CD8-positive, alpha-beta memory T cell (primary cell): Measurements from ENCODE around the gene ADAM12. TPM values are rescaled to one million over a fixed set of nuclear protein-coding genes. Genes with fewer than 3 reads are reported as not detected.
A peak's percentile ranks its signal among the peaks of the same experiment; 100 is the strongest.

Source experiments
- CTCF ChIA-PET: fragments of 350-600 bp; sonication (Branson Sonifier 250); formaldehyde crosslinking; loops from one replicate; lab custom pipeline; 2021; ENCODE audit warnings: antibody characterized with exemption; lab: Charles Lee
- POLR2A ChIA-PET: fragments of 350-600 bp; sonication (Branson Sonifier 250); formaldehyde crosslinking; loops from one replicate; lab custom pipeline; 2021; ENCODE audit warnings: antibody characterized with exemption; lab: Charles Lee
- DNase-seq, 5 donors: peaks; one replicate each; pipeline versions ENCODE4 v3.0.0 to v3.0.0-alpha.2; 2020 to 2022; ENCODE audit warnings: mixed read lengths in 1 of 5
- H3K27ac ChIP-seq: one replicate; pipeline ENCODE4 v1.7.0; 2013; ENCODE audit warnings: low read depth, mild to moderate bottlenecking, low read length, moderate library complexity
- H3K27me3 ChIP-seq: 2 replicates; pipeline ENCODE4 v1.7.0; 2013; ENCODE audit warnings: low read length, mild to moderate bottlenecking; ENCODE audit not compliant: insufficient read depth, poor library complexity, severe bottlenecking
- H3K36me3 ChIP-seq: 2 replicates; pipeline ENCODE4 v1.7.0; 2013; ENCODE audit warnings: mild to moderate bottlenecking, low read length, moderate library complexity; ENCODE audit not compliant: insufficient read depth
- H3K4me1 ChIP-seq: 2 replicates; pipeline ENCODE4 v1.7.0; 2013; ENCODE audit warnings: mild to moderate bottlenecking, low read length, moderate library complexity; ENCODE audit not compliant: insufficient read depth
- H3K4me3 ChIP-seq: 2 replicates; pipeline ENCODE4 v1.7.0; 2013; ENCODE audit warnings: mild to moderate bottlenecking, low read length
- H3K9me3 ChIP-seq: 2 replicates; pipeline ENCODE4 v1.7.0; 2013; ENCODE audit warnings: mild to moderate bottlenecking, low read length
- H3K27ac Mint-ChIP-seq, 8 donors: one replicate each; pipeline ENCODE4 v1.8.0; 2020 to 2021; ENCODE audit warnings: mixed read lengths in 8 of 8, mild to moderate bottlenecking in 6 of 8, inconsistent platforms in 3 of 8, moderate library complexity in 3 of 8
- H3K27me3 Mint-ChIP-seq, 2 donors: one replicate each; pipeline ENCODE4 v1.8.0; 2020 to 2021; ENCODE audit warnings: mixed read lengths in 2 of 2, mild to moderate bottlenecking in 1 of 2, moderate library complexity in 1 of 2
- H3K36me3 Mint-ChIP-seq, 3 donors: one replicate each; pipeline ENCODE4 v1.8.0; 2020 to 2021; ENCODE audit warnings: mixed read lengths in 3 of 3, inconsistent platforms in 1 of 3, mild to moderate bottlenecking in 1 of 3
- H3K4me1 Mint-ChIP-seq, 3 donors: one replicate each; pipeline ENCODE4 v1.8.0; 2020 to 2021; ENCODE audit warnings: mixed read lengths in 3 of 3, inconsistent platforms in 1 of 3, mild to moderate bottlenecking in 1 of 3
- H3K4me3 Mint-ChIP-seq, 7 donors: one replicate each; pipeline ENCODE4 v1.8.0; 2020 to 2021; ENCODE audit warnings: mixed read lengths in 7 of 7, mild to moderate bottlenecking in 6 of 7, moderate library complexity in 4 of 7, inconsistent platforms in 2 of 7
- H3K9me3 Mint-ChIP-seq, 5 donors: one replicate each; pipeline ENCODE4 v1.8.0; 2020 to 2022; ENCODE audit warnings: mixed read lengths in 5 of 5, mild to moderate bottlenecking in 3 of 5, moderate library complexity in 2 of 5, inconsistent platforms in 1 of 5
- polyA plus RNA-seq: library from polyadenylated mRNA; unstranded; fragments of 300-500 nt; fragmentation: Illumina TruSeq; gene quantifications from one replicate; pipeline ENCODE4 v1.2.3, GENCODE V29; 2021
- total RNA-seq, 2 experiments: library from RNA; stranded (reverse); gene quantifications; one replicate each; pipeline ENCODE4 v1.2.3, GENCODE V29; 2021

The ADAM12 gene
- total and polyA plus RNA-seq, 3 experiments from 2014 or later = 0.11 to 6.4 (median 0.31) TPM

GRCh38 chr10:126321440-126321839, 66.8 kb downstream of the ADAM12 start:
- H3K4me3 Mint-ChIP-seq = no peak overlapping the region
- CTCF ChIA-PET = no interaction called here

GRCh38 chr10:126317751-126318150, 70.5 kb downstream of the ADAM12 start:
- H3K9me3 Mint-ChIP-seq = peaks cover 0 to 4% (median 0%) of the 10 kb centered on the region in 5 donors
- no peaks in the 10 kb centered on the region for H3K9me3 ChIP-seq
- no peaks in the 10 kb centered on the region for H3K36me3 Mint-ChIP-seq
- H3K4me1 ChIP-seq = no peaks in the 10 kb centered on the region
- H3K4me1 Mint-ChIP-seq = no peaks in the 10 kb centered on the region
- H3K27me3 Mint-ChIP-seq = no peaks in the 10 kb centered on the region
- H3K27ac ChIP-seq = no peak overlapping the region
- no peak overlapping the region for H3K27ac Mint-ChIP-seq
- H3K36me3 ChIP-seq = no peaks in the 10 kb centered on the region
- ChIA-PET CTCF (no interaction called here), POLR2A (no interaction called here)
- H3K27me3 ChIP-seq = no peaks in the 10 kb centered on the region
- DNase-seq = no peak
- H3K4me3 Mint-ChIP-seq = no peak overlapping the region
- no peak overlapping the region for H3K4me3 ChIP-seq

More at GRCh38 chr10:126321440-126321839, 66.8 kb downstream of the ADAM12 start:
- Mint-ChIP-seq H3K4me1 (no peaks in the 10 kb centered on the region), H3K9me3 (peaks cover 0 to 4% (median 0%) of the 10 kb centered on the region in 5 donors), H3K27me3 (no peaks in the 10 kb centered on the region), H3K27ac (peak overlapping the region in 1 of 8 donors; percentile 19), H3K36me3 (no peaks in the 10 kb centered on the region)
- no peak for DNase-seq
- no peaks in the 10 kb centered on the region for H3K36me3 ChIP-seq
- H3K9me3 ChIP-seq = no peaks in the 10 kb centered on the region
- no peaks in the 10 kb centered on the region for H3K4me1 ChIP-seq
- POLR2A ChIA-PET = no interaction called here
- no peaks in the 10 kb centered on the region for H3K27me3 ChIP-seq
- no peak overlapping the region for H3K27ac ChIP-seq
- no peak overlapping the region for H3K4me3 ChIP-seq

DNA sequence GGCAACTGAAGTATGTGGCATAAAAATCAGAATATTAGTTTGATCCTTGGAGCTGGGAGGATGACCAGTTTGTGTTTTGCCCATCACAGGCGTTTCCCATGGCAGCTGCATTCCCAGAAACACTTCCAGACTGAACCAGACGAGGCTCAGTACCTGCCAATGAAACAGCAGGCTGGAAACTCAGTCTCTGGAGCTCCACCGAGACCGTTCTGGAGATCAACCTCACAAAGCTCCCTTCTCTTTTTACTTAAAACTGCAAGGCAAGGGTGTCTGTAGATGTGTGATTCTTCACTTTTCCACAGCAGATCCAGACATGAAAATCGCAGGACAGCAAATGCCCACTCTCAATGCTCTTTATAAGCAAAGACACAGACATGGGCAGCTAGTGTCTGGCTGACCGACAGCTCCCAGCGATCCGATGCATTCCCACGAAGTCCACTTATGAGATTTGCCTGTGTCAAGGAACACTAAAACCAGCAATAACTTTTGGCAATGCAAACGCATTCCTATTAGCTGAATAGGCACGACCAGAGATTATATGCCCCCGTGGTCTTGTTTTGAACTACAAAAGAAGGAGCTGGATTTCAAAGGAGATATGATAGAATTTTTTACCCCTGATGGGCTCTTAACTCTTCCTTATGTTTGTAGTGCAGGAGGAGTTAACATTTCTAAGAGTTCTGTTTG, 72.6 kb downstream of the ADAM12 start:
- no peaks in the 10 kb centered on the region for H3K36me3 ChIP-seq
- H3K9me3 ChIP-seq = no peaks in the 10 kb centered on the region
- Mint-ChIP-seq H3K4me3 (no peak overlapping the region), H3K27me3 (no peaks in the 10 kb centered on the region), H3K36me3 (no peaks in the 10 kb centered on the region), H3K27ac (peak overlapping the region in 1 of 8 donors; percentile 70), H3K4me1 (no peaks in the 10 kb centered on the region), H3K9me3 (peaks cover 0 to 5% (median 0%) of the 10 kb centered on the region in 5 donors)
- no peak for DNase-seq
- no peaks in the 10 kb centered on the region for H3K27me3 ChIP-seq
- no peaks in the 10 kb centered on the region for H3K4me1 ChIP-seq
- ChIA-PET CTCF (interaction anchor here (1.2 kb wide), 1 partner anchor 14 kb away, joined by 3 read pairs; no protein-coding TSS in a partner anchor), POLR2A (no interaction called here)
- H3K4me3 ChIP-seq = no peak overlapping the region
- H3K27ac ChIP-seq = no peak overlapping the region

DNA sequence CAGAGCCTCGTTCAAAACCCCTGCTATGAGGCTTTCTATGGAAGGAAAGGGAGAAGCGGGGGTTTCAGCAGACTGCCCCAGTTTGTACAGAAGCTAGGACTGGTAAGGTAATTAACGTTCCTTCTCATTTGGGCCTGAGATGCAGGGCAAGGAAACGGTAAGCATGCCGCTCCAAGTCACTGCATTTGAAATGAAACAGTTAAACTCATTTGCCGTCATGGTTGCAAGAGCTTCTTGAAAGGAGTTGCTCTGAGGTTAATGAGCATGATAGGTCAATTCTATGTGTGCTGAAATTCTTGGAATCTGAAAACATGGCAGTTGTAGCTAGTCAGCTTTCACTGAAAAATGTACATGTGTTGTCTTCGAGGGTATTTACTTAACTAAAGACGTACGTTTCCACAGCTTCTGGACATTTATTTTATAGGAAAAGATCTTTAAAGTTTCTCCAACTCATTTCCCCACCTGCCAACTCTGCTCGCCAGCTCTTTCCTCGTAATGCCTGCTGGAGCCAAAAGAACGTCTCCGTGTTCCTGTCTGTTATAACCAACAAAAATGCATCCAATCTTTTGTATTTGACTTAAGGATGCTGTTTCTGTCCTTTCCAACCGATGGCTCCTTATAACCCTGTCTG, 73.3 kb downstream of the ADAM12 start:
- H3K4me3 ChIP-seq = no peak overlapping the region
- H3K27ac ChIP-seq = no peak overlapping the region
- H3K36me3 Mint-ChIP-seq = no peaks in the 10 kb centered on the region
- H3K9me3 Mint-ChIP-seq = peaks cover 0 to 5% (median 1%) of the 10 kb centered on the region in 5 donors
- H3K27me3 Mint-ChIP-seq = no peaks in the 10 kb centered on the region
- no peak overlapping the region for H3K4me3 Mint-ChIP-seq
- no peaks in the 10 kb centered on the region for H3K9me3 ChIP-seq
- peak overlapping the region in 1 of 8 donors; percentile 70 for H3K27ac Mint-ChIP-seq
- no peaks in the 10 kb centered on the region for H3K4me1 ChIP-seq
- H3K4me1 Mint-ChIP-seq = no peaks in the 10 kb centered on the region
- no peaks in the 10 kb centered on the region for H3K36me3 ChIP-seq
- no peak for DNase-seq
- no peaks in the 10 kb centered on the region for H3K27me3 ChIP-seq
- POLR2A ChIA-PET = no interaction called here
- CTCF ChIA-PET = no interaction called here

GRCh38 chr10:126312167-126312566, 76.1 kb downstream of the ADAM12 start:
- no peaks in the 10 kb centered on the region for H3K27me3 ChIP-seq
- no peak overlapping the region for H3K27ac ChIP-seq
- H3K9me3 ChIP-seq = no peaks in the 10 kb centered on the region
- POLR2A ChIA-PET = no interaction called here
- DNase-seq = no peak
- Mint-ChIP-seq H3K9me3 (peaks cover 0 to 5% (median 1%) of the 10 kb centered on the region in 5 donors), H3K36me3 (no peaks in the 10 kb centered on the region), H3K27ac (no peak overlapping the region), H3K4me1 (no peaks in the 10 kb centered on the region), H3K4me3 (no peak overlapping the region), H3K27me3 (no peaks in the 10 kb centered on the region)
- H3K4me1 ChIP-seq = no peaks in the 10 kb centered on the region
- H3K4me3 ChIP-seq = no peak overlapping the region
- no peaks in the 10 kb centered on the region for H3K36me3 ChIP-seq
- CTCF ChIA-PET = no interaction called here

DNA sequence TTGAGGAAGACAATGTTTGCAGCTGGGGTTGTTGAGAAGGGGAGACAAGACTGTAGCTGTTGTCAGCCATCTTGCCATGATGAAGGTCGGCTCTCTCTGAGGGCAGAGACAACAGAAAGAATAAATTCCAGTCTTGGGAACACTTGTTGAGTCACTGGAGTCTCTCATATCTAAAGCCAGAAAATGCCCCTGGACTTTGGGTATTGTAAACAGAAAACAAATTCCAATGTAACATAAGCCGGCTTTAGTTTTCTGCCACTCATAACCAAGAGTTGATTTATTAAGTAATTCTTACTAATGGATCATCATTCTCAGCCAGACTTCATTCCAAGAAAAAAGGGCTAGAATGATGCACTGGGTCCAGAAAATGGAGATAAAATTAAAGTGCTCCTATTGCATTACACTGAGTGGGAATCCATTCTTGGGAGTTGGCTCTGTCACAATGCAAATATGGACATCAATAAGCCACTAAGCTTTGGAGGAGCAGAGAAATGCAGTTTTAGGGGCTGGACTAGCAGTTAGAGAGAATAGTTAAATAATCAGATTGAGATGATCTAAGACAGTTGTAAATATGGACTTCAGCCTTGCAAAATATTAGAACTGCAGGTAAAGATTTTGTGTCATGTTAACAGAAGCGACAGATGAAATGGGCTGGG, 78.9 kb downstream of the ADAM12 start:
- ChIA-PET CTCF (no interaction called here), POLR2A (no interaction called here)
- H3K9me3 Mint-ChIP-seq = peaks cover 0 to 5% (median 0%) of the 10 kb centered on the region in 5 donors

DNA sequence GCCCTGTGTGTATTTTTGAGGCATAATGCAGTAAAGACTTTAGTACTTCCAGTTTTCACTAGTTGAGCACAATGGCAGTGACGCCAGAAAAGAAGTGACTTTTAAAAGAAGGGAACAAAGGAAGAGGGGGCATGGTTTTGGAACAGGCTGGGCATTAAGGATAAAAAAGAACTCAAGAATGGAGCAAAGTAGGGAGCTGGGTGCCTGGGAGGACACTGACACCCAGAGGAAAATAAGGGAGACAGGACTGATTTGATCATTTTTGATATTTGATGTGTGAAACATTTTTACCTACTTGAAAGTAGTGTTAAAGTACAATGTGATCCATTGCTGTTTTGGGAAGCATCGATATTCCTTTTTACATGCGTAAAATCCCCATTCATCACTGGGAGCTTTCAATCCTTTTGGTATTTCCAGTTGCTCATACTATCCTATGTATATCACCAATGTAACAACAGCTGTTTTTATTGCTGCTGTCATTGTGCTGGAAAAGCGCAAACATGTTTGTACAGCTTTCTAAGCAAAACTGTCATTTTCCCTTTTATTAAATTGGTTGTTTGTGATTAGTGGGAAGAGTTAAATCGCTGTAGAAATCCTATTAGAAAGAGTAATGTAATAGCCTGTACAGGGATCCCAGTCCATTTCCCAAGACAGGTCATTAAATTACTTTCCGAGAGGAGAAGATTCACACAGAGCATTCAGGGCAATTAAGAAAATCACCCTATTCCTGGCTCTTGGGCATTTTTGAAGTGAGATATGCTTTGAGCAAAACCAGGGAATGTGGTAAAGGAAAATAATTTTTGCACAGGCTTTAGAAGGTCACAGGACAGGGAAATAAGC, 85.2 kb downstream of the ADAM12 start:
- ChIA-PET POLR2A (no interaction called here), CTCF (no interaction called here)
- Histone ChIP-seq H3K9me3 (no peaks in the 10 kb centered on the region), H3K36me3 (no peaks in the 10 kb centered on the region), H3K27ac (no peak overlapping the region), H3K4me1 (no peaks in the 10 kb centered on the region), H3K27me3 (no peaks in the 10 kb centered on the region), H3K4me3 (no peak overlapping the region)
- Mint-ChIP-seq H3K4me1 (no peaks in the 10 kb centered on the region), H3K4me3 (no peak overlapping the region), H3K36me3 (peaks cover 0 to 3% (median 0%) of the 10 kb centered on the region in 3 donors), H3K9me3 (peaks cover 0 to 6% (median 3%) of the 10 kb centered on the region in 5 donors), H3K27me3 (no peaks in the 10 kb centered on the region), H3K27ac (no peak overlapping the region)
- DNase-seq = no peak

More for the DNA sequence above, 78.9 kb downstream of the ADAM12 start:
- Histone ChIP-seq H3K9me3 (no peaks in the 10 kb centered on the region), H3K36me3 (no peaks in the 10 kb centered on the region), H3K27ac (no peak overlapping the region), H3K4me1 (no peaks in the 10 kb centered on the region), H3K27me3 (no peaks in the 10 kb centered on the region), H3K4me3 (no peak overlapping the region)
- no peak for DNase-seq
- no peak overlapping the region for H3K27ac Mint-ChIP-seq
- no peaks in the 10 kb centered on the region for H3K27me3 Mint-ChIP-seq
- H3K4me3 Mint-ChIP-seq = no peak overlapping the region
- no peaks in the 10 kb centered on the region for H3K4me1 Mint-ChIP-seq
- no peaks in the 10 kb centered on the region for H3K36me3 Mint-ChIP-seq
